Measurements from ENCODE around the gene HMG20A.

- no peak for TF ChIP-seq ZNF672 (CRISPR knock-in tag; IDR thresholded peaks at IDR 0.05)
- TF ChIP-seq CTCF (CRISPR knock-in tag; IDR thresholded peaks at IDR 0.05), result no peak
- no peak for TF ChIP-seq ZBTB33 (CRISPR knock-in tag; IDR thresholded peaks at IDR 0.05)
- no peak for TF ChIP-seq SRF (IDR thresholded peaks at IDR 0.05; ENCODE audit: low read depth, low read length)
- no peak for TF ChIP-seq ZNF878 (CRISPR knock-in tag; IDR thresholded peaks at IDR 0.05)
These were observed 86.6 kb downstream of the HMG20A start for GRCh38 chr15:77507143-77507897.

Measured in HepG2 (cell line).